Right atrium auricular region (tissue), 2 donors: ENCODE data around the gene HTRA2. TPM values are rescaled to one million over a fixed set of nuclear protein-coding genes. Genes with fewer than 3 reads are reported as not detected.

Source experiments
- DNase-seq: peaks from one replicate; pipeline ENCODE4 v3.0.0-alpha.2; 2019; ENCODE audit warnings: low spot score
- H3K27ac ChIP-seq, 2 donors: fragments of 200-600 bp; sonication (generic); 1 replicate in 1 of 2; 2 replicates in 1 of 2; pipeline ENCODE4 v1.5.1; 2016 to 2019
- H3K27me3 ChIP-seq, 2 donors: fragments of 200-600 bp; sonication (generic); one replicate each; pipeline versions ENCODE4 v1.5.1 to v1.6.0; 2017 to 2019
- H3K36me3 ChIP-seq: fragments of 200-600 bp; sonication (generic); one replicate; pipeline ENCODE4 v1.5.1; 2016
- H3K4me1 ChIP-seq, 2 donors: fragments of 200-600 bp; sonication (generic); one replicate each; pipeline versions ENCODE4 v1.5.1 to v1.6.0; 2017 to 2019
- H3K4me3 ChIP-seq, 2 donors: fragments of 200-600 bp; sonication (generic); 1 replicate in 1 of 2; 2 replicates in 1 of 2; pipeline ENCODE4 v1.5.1; 2017 to 2019; ENCODE audit warnings: mild to moderate bottlenecking in 1 of 2, moderate library complexity in 1 of 2
- H3K9me3 ChIP-seq, 2 donors: fragments of 200-600 bp; sonication (generic); one replicate each; pipeline ENCODE4 v1.5.1; 2019
- CTCF ChIP-seq, 2 donors: fragments of 200-600 bp; sonication (generic); IDR thresholded peaks; one replicate each; pipeline ENCODE4 v1.5.1; 2019; ENCODE audit warnings: antibody characterized with exemption in 2 of 2
- total RNA-seq, 2 donors: library from RNA; depleted of rRNA; stranded (reverse); fragments of >200 nt; gene quantifications; one replicate each; pipeline ENCODE4 v1.1.0, GENCODE V29; 2016

The HTRA2 gene
- total RNA-seq, 2 donors from 2014 or later: 16.0 to 27.3 TPM

DNA sequence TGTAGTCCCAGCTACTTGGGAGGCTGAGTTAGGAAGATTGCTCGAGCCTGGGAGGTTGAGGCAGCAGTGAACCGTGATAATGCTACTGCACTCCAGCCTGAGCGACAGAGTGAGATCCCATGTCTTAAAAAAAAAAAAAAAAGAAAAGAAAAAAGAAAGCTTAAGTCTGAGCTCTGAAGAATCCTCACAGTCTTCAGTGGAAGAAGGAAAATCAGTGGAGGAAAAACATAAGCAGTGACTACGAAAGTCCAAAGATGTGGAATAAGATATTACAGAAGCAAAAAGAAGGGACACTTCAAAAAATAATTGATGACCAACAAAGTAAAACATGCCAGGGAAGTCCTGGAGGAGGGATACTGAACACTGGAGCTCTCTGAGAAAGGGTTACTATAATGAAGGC lies 19.5 kb upstream of the HTRA2 start:
- H3K4me3 ChIP-seq: no peak overlapping the region
- peaks cover 0 to 45% of the 10 kb centered on the region in 2 donors for H3K4me1 ChIP-seq
- no peak for DNase-seq
- peaks cover 7% of the 10 kb centered on the region for H3K36me3 ChIP-seq
- no peak overlapping the region for H3K27ac ChIP-seq
- no peaks in the 10 kb centered on the region for H3K9me3 ChIP-seq
- TF ChIP-seq CTCF (IDR thresholded peaks at IDR 0.05): no peak
- peaks cover 26 to 34% of the 10 kb centered on the region in 2 donors for H3K27me3 ChIP-seq

DNA sequence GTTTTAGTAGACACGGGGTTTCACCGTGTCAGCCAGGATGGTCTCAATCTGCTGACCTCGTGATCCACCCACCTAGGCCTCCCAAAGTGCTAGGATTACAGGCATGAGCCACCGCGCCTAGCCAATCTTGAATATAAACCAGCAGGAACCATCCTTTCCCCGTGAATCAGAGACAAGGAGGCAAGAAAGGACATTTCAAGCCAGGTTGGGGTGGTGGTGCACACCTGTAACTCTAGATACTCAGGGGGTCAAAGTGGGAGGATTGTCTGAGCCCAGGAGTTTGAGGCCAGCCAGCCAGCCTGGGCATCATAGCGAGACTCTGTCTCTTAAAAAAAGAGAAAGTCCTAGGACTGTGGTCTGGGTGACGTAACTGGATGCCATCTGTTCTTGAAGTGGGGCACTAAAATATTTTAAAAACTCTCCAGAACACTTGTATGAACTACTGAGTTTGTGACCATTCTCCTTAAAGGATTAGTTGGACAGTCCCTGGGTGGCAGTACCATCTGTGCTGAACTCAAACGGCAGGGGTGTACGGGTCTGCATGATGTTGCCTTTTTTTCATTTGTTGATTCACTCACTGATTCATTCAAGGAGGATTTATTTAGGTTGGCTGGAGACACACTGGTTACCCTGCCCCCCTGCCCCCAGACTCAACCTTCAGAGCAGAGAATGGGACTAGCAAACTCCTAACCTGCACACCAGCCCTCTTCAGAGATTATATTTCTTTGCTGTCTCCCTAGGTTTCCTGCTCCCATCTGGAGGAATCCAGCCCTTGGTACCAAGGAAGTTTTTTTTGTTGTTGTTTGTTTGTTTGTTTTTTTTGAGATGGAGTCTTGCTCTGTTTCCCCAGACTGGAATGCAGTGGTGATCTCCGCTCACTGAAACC lies 18.4 kb upstream of the HTRA2 start:
- H3K4me1 ChIP-seq: peaks cover 0 to 45% of the 10 kb centered on the region in 2 donors
- no peaks in the 10 kb centered on the region for H3K9me3 ChIP-seq
- no peak for DNase-seq
- H3K27ac ChIP-seq: no peak overlapping the region
- H3K36me3 ChIP-seq: no peaks in the 10 kb centered on the region
- H3K4me3 ChIP-seq: no peak overlapping the region
- no peak for TF ChIP-seq CTCF (IDR thresholded peaks at IDR 0.05)
- peaks cover 30 to 45% of the 10 kb centered on the region in 2 donors for H3K27me3 ChIP-seq

DNA sequence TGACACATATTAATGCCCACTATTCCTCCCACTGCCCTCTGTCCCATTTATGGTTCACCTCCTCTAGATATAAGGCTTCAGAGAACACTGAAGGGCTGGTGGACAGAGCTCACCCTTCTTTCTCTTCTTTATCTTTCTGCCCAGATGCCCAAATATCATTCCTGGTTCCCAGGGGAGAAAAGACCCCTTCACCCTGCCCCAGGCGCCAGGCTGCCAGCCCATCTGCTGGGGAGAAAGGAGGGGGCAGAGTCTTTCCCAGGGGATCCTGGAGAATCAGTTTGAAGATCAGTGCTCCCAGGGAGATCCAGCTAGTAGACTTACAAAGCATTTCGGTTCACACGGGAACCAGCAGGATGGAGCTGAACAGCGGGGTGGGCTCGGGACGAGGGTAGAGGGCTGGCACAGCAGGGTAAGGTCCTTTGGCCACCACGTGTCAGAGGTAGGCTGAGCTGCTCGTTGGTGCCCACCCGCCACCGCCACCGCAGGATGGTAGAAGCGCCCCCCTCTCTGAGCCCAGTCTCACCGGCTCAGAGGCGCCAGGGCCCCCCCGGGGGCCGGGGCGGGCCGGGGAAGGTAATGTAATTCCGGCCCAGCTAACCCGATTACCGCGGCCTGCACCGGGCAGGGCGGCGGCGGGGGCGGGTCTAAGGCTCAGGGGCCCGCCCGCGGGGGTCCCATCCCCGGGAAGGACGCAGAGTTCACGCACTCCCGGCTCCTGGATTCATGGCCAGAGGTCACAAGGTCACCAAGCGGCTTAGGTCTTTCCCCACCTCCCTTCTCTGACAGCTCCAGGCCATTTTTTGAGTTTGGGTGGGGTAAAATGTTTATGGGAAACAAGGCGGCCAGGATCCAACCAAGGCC lies 16.8 kb upstream of the HTRA2 start:
- H3K4me1 ChIP-seq: peaks cover 0 to 37% of the 10 kb centered on the region in 2 donors
- no peak overlapping the region for H3K27ac ChIP-seq
- H3K27me3 ChIP-seq: peaks cover 38 to 61% of the 10 kb centered on the region in 2 donors
- no peak overlapping the region for H3K4me3 ChIP-seq
- no peak for DNase-seq
- no peaks in the 10 kb centered on the region for H3K36me3 ChIP-seq
- TF ChIP-seq CTCF (IDR thresholded peaks at IDR 0.05): no peak
- no peaks in the 10 kb centered on the region for H3K9me3 ChIP-seq

DNA sequence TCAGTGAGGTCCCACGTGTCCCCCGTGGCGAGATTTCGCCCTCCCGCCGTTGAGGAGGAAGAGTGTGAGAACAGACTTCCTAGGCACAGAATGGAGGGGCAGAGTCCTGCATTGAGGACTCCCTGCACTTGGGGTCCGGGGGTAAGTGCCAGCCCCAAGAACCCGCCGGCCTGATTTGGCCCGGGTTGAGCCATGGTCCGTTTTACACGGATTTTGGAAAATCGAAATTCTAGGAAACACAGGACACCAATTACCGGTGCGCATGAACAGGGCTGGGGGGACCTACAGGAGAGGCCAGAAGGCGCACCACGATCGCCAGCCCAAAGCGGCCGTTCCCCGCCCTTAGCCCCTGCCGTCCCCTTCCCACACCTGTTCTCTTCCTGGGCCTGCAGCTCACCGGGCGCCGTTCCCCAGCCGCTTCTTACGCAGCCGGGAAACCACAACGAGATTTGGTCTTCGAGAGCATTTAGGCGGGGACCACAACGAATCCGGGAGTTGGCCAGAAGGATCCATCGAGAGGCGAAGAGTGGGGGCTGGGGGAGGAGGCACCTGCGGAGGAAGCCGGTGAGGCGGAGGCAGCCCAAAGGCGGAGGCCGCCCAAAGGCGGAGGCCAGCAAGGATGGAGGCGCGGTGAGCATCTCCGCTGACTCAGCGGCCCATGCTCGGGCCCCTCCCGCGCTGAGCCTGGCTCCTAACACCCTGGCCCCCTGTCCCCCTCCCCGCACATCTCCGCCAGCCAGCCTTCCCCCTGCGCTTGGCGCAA lies 15.9 kb upstream of the HTRA2 start:
- Histone ChIP-seq H3K4me1 (peaks cover 0 to 31% of the 10 kb centered on the region in 2 donors), H3K9me3 (no peaks in the 10 kb centered on the region), H3K36me3 (no peaks in the 10 kb centered on the region), H3K4me3 (peak overlapping the region in 1 of 2 donors; percentile 24), H3K27ac (no peak overlapping the region), H3K27me3 (peaks cover 38 to 64% of the 10 kb centered on the region in 2 donors)
- no peak for DNase-seq
- no peak for TF ChIP-seq CTCF (IDR thresholded peaks at IDR 0.05)
